GM23338 (cell line): ENCODE data around the gene STK38. TPM values are rescaled to one million over a fixed set of nuclear protein-coding genes. Genes with fewer than 3 reads are reported as not detected.
A peak's percentile ranks its signal among the peaks of the same experiment; 100 is the strongest.

ENCODE experiments used
- ATAC-seq: fragments of 200-7000 bp; cut with Tn5 transposase; 3 replicates; pipeline ENCODE4 v1.9.1; 2020
- DNase-seq: peaks from one replicate; pipeline ENCODE4 v3.0.0-alpha.2; 2015; ENCODE audit warnings: low spot score
- H2AFZ ChIP-seq: fragments of 200-600 bp; sonication (generic); 2 replicates; pipeline ENCODE4 v1.8.0; 2016; ENCODE audit warnings: antibody characterized with exemption, mild to moderate bottlenecking, moderate library complexity
- H3F3A ChIP-seq: fragments of 200-600 bp; sonication (generic); replicated peaks from 2 replicates; pipeline ENCODE4 v1.8.0; 2017; ENCODE audit warnings: antibody characterized with exemption, mixed run types, low read depth
- H3K27ac ChIP-seq: fragments of 200-600 bp; sonication (generic); 2 replicates; pipeline ENCODE4 v1.6.1; 2016; ENCODE audit warnings: low read depth
- H3K27me3 ChIP-seq: fragments of 200-600 bp; sonication (generic); 2 replicates; pipeline ENCODE4 v1.8.0; 2016; ENCODE audit warnings: mild to moderate bottlenecking, mixed run types, moderate library complexity; ENCODE audit not compliant: insufficient read depth
- H3K36me3 ChIP-seq: fragments of 200-600 bp; sonication (generic); 2 replicates; pipeline ENCODE4 v1.8.0; 2016; ENCODE audit warnings: mild to moderate bottlenecking; ENCODE audit not compliant: insufficient read depth
- H3K4me1 ChIP-seq: fragments of 200-600 bp; sonication (generic); 2 replicates; pipeline ENCODE4 v1.8.0; 2016; ENCODE audit warnings: mild to moderate bottlenecking, moderate library complexity; ENCODE audit not compliant: insufficient read depth
- H3K4me2 ChIP-seq: fragments of 200-600 bp; sonication (generic); 2 replicates; pipeline ENCODE4 v1.7.1; 2017; ENCODE audit warnings: mixed run types
- H3K4me3 ChIP-seq: fragments of 200-600 bp; sonication (generic); 2 replicates; pipeline ENCODE4 v1.6.1; 2016; ENCODE audit warnings: mixed run types
- H3K79me2 ChIP-seq: fragments of 200-600 bp; sonication (generic); replicated peaks from 2 replicates; pipeline ENCODE4 v1.8.0; 2017; ENCODE audit warnings: mild to moderate bottlenecking; ENCODE audit not compliant: insufficient read depth
- H3K9me2 ChIP-seq: fragments of 200-600 bp; sonication (generic); 2 replicates; pipeline ENCODE4 v1.8.0; 2017; ENCODE audit not compliant: insufficient read depth
- H4K20me1 ChIP-seq: fragments of 200-600 bp; sonication (generic); replicated peaks from 2 replicates; pipeline ENCODE4 v1.8.0; 2017; ENCODE audit warnings: mild to moderate bottlenecking; ENCODE audit not compliant: insufficient read depth
- H3K27ac Mint-ChIP-seq: 2 replicates; pipeline ENCODE4 v1.8.0; 2020; ENCODE audit warnings: inconsistent platforms, mild to moderate bottlenecking, moderate library complexity, mixed read lengths
- H3K27me3 Mint-ChIP-seq: 3 replicates; pipeline ENCODE4 v1.8.0; 2022; ENCODE audit warnings: low read depth, mild to moderate bottlenecking, moderate library complexity, mixed read lengths, inconsistent platforms; ENCODE audit not compliant: insufficient read depth, poor library complexity
- H3K36me3 Mint-ChIP-seq: 3 replicates; pipeline ENCODE4 v1.8.0; 2021; ENCODE audit warnings: low read depth, mild to moderate bottlenecking, inconsistent platforms, moderate library complexity, mixed read lengths
- H3K4me1 Mint-ChIP-seq: 3 replicates; pipeline ENCODE4 v1.8.0; 2020; ENCODE audit warnings: mild to moderate bottlenecking, inconsistent platforms, mixed read lengths
- H3K4me3 Mint-ChIP-seq: 3 replicates; pipeline ENCODE4 v1.8.0; 2021; ENCODE audit warnings: moderate library complexity, mild to moderate bottlenecking, inconsistent platforms, mixed read lengths
- H3K9me3 Mint-ChIP-seq: 3 replicates; pipeline ENCODE4 v1.8.0; 2020; ENCODE audit warnings: moderate library complexity, mild to moderate bottlenecking, inconsistent platforms, mixed read lengths
- CREB1 ChIP-seq: fragments of 250-450 bp; sonication (Bioruptor Pico); IDR thresholded peaks from 2 replicates; pipeline ENCODE4 v1.5.0; 2020; ENCODE audit warnings: low read depth, mild to moderate bottlenecking, moderate library complexity
- EZH2 ChIP-seq: fragments of 200-600 bp; sonication (generic); IDR thresholded peaks from one replicate; pipeline ENCODE4 v1.8.0; 2017; ENCODE audit warnings: antibody characterized with exemption, mild to moderate bottlenecking, low read depth; ENCODE audit not compliant: unreplicated experiment
- EZH2phosphoT487 ChIP-seq: fragments of 200-600 bp; sonication (generic); IDR thresholded peaks from one replicate; pipeline ENCODE4 v1.8.1; 2018; ENCODE audit warnings: antibody characterized with exemption; ENCODE audit not compliant: unreplicated experiment
- REST ChIP-seq: IDR thresholded peaks from one replicate; pipeline ENCODE4 v1.6.1; 2018; ENCODE audit warnings: antibody characterized with exemption; ENCODE audit not compliant: unreplicated experiment
- STAT1 ChIP-seq: IDR thresholded peaks from one replicate; pipeline ENCODE4 v1.6.1; 2016; ENCODE audit warnings: antibody characterized with exemption; ENCODE audit not compliant: unreplicated experiment
- ZNF331 ChIP-seq: fragments of 250-450 bp; sonication (Bioruptor Pico); IDR thresholded peaks from 2 replicates; pipeline ENCODE4 v1.5.0; 2020; ENCODE audit warnings: low read depth, mild to moderate bottlenecking, moderate library complexity
- ZNF462 ChIP-seq: fragments of 250-450 bp; sonication (Bioruptor Pico); IDR thresholded peaks from 2 replicates; pipeline ENCODE4 v1.5.0; 2020; ENCODE audit warnings: mild to moderate bottlenecking, moderate library complexity
- polyA plus RNA-seq: library from polyadenylated mRNA; unstranded; fragments of >200 nt; fragmentation: Nextera tagmentation; extraction: Ambion mirVana; gene quantifications from 2 replicates; pipeline ENCODE4 v1.2.1, GENCODE V29; 2016
- total RNA-seq: library from RNA; depleted of rRNA; stranded (reverse); fragments of >200 nt; shearing (Covaris generic); gene quantifications from 2 replicates; pipeline ENCODE4 v1.2.3, GENCODE V29; 2014

STK38 gene
- total and polyA plus RNA-seq, 2 experiments from 2014 or later, result 10.8 to 17.4 TPM

GRCh38 chr6:36525346-36525745, 21.9 kb downstream of the STK38 start (continued):
- TF ChIP-seq REST, result no peak
- no peak for TF ChIP-seq EZH2phosphoT487
- TF ChIP-seq ZNF331 (CRISPR knock-in tag), result no peak
- TF ChIP-seq ZNF462 (CRISPR knock-in tag), result no peak

GRCh38 chr6:36524871-36525270, 22.4 kb downstream of the STK38 start:
- ATAC-seq (no peak), DNase-seq (no peak)
- H3K4me2 ChIP-seq, result no peak overlapping the region
- H3K9me2 ChIP-seq, result no peaks in the 10 kb centered on the region
- H3K4me1 Mint-ChIP-seq, result no peaks in the 10 kb centered on the region
- no peaks in the 10 kb centered on the region for H3K4me1 ChIP-seq
- H3K27ac Mint-ChIP-seq, result no peak overlapping the region
- H3K79me2 ChIP-seq, result peaks cover 11% of the 10 kb centered on the region; the same call in 1 of the 2 replicates
- H3K4me3 ChIP-seq, result no peak overlapping the region
- H3K27ac ChIP-seq, result peak overlapping the region; percentile 45; the same call in 1 of the 2 replicates
- H2AFZ ChIP-seq, result no peak overlapping the region
- H3K27me3 Mint-ChIP-seq, result no peaks in the 10 kb centered on the region
- no peaks in the 10 kb centered on the region for H3F3A ChIP-seq
- H3K36me3 Mint-ChIP-seq, result peaks cover 34% of the 10 kb centered on the region
- peaks cover 15% of the 10 kb centered on the region; the same call in 1 of the 2 replicates for H3K36me3 ChIP-seq
- no peaks in the 10 kb centered on the region; the same call in 1 of the 2 replicates for H4K20me1 ChIP-seq
- H3K27me3 ChIP-seq, result no peaks in the 10 kb centered on the region
- H3K9me3 Mint-ChIP-seq, result no peaks in the 10 kb centered on the region
- no peak overlapping the region for H3K4me3 Mint-ChIP-seq
- TF ChIP-seq EZH2 (no peak), ZNF331 (CRISPR knock-in tag) (no peak), STAT1 (no peak), CREB1 (CRISPR knock-in tag) (no peak)
